GF-D8 (cell line): ENCODE measurements around the gene TMPRSS7.

Experiments
- DNase-seq: peaks from one replicate; lab custom pipeline; 2025; lab: John Stamatoyannopoulos, UW

The TMPRSS7 gene

DNA sequence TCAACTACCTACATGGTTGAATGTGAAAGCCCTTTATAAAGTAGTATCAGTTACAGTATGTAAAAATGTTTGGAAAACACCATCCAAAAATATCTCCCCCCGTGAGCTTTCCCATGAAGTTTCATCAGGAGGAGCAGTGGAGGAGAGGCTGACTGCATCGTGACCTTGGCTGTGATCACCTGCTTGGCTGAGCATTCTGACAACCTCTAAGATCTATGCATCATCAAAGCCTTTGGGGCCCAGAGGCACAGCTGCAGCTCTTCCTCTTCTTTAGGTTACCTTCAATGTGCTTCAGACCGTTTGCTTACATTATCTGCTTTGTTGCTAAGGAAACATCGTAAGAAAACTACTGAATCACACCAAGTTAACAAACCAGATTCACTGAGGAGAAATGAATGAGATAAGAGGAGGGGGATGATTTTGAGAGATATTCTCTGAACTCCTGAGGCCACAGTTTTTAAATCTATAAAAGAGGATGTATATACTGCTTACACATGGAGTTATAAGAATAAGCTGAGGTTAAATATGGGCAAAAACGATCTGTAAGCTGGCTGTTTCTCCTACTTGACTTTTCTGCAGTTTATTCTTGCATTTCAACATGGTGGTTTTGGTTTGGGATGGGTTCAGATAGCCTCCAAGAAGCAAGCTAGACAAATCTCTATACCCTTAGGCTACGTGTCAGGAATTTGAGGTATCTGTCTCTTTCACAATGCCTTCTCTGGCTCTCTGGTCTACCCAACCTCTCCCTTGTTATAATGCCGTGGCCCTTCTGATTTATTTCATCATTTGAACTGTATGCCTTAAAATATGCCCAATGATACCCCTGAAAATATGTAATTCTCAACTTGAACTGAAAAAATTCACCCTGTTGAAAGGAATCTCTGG is 94.5 kb downstream of the TMPRSS7 start:
- no peak for DNase-seq

DNA sequence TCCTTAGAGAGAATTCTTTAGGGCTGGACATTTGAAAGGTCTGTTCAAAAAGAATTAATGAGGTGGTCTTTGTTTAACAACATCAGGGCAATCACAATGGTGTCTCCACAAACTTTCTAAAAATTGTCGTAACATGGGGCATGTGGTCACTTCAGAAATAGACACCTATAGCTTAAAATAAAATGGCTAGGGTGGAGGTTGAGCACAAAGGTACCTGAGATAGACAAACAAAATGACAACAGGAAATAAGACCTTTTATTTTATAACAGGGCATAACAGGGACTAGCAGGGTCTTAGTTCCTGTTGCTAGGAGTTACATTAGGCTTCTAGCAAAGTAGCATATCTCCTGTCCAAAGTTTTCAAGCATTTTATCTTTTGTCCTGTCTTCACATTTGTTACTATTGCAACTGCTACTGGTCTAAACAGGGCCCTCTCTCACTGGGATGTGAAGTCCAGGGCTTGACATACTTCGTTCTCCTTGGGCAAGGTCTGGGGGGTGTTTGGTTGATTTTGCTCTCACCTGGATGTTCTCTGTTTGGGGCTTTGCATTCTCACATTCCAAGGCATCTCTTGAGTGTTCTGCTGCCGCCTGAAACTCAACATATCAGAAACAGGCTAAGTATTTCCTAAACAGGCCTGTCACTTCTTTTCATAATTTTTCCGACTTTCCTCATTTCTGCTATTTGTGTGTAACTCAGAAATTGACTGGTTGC is 95.5 kb downstream of the TMPRSS7 start:
- no peak for DNase-seq

DNA sequence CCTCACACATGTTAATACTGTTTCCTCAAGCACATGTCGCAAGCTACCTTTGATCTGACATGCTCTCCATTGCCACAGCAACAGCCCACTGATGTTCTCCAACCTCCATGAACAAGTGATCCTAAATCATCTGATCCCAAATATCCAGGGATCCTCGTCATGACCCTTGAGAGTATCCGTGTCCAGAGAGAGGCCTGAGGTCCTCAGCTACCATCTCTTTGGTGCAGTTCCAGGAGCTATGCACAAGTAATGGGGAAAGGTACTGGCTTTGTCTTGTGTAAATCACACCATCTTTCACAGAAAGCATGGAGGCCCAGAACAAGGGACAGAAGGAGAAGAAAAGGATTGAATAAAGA is 96.1 kb downstream of the TMPRSS7 start:
- DNase-seq = no peak
